ENCODE measurements around the gene FEM1B. TPM values are rescaled to one million over a fixed set of nuclear protein-coding genes. Genes with fewer than 3 reads are reported as not detected.

FEM1B gene
- total and polyA plus RNA-seq, 2 donors (not counting 3 experiments of a cell fraction or from before 2014, with no cell fraction given): 11.1 to 33.2 TPM

DNA sequence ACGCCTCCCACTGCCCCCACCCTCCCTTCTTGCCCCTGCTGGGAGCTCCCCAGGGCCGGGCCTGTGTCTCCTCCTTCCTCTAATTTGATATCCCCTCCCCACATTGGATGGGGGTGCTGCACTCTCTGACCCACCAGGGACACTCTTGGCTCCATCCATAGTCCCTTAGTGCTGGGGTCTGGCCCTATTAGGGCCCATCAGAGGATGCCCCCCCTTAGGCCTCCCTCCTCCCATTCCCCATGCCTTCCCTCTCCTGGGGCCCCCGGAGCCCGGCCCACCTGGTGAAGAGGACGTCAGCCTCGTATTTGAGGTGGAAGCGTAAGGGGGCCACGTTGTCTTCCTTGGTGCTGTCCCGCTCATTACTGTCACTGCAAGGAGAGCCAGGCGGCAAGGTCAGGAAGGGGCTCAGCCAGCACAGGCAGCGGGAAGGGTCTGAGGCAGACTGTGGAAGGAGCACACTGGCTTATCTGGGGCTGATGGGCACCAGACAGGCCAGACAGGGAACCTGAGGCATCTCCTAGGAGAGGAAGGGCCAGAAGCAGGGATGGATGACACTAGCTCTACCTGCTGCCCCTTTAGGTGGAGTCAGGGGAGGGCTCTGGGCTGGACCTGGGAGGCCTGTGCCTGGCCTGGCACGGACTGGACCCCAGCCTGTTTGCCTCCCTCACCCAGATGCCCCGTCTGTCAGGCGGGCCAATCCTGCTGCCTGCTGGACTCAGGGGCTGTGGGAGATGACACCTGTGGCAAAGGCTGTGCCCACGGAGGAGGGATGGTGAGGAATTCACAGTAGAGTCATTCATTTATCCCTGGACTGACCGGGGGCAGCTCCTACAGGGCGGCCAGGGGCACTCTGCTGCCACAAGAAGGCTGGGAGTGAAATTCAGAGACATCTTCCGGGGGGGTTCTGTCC lies 36.2 kb downstream of the FEM1B start:
- ChIA-PET POLR2A (no interaction called here), CTCF (interaction anchor here (0.9 to 2.6 kb wide), 3 partner anchors 38 to 61 kb away, joined by 3 to 8 read pairs (median 3); no protein-coding TSS in a partner anchor)
- Histone ChIP-seq H3K36me3 (ENCODE audit: control insufficient read depth in 2 of 2, extremely low read depth in 1 of 2, insufficient read depth in 2 of 2, low read length in 2 of 2) (no peaks in the 10 kb centered on the region), H3K27me3 (ENCODE audit: control insufficient read depth in 2 of 2, insufficient read depth in 2 of 2, low read length in 2 of 2) (no peaks in the 10 kb centered on the region), H3K4me2 (ENCODE audit: insufficient read depth, low read length) (no peak overlapping the region), H3K27ac (ENCODE audit: insufficient read depth, low read depth, low read length) (no peak overlapping the region), H3K9me3 (replicated peaks; ENCODE audit: control insufficient read depth, insufficient read depth, low read length) (no peaks in the 10 kb centered on the region), H3K4me3 (replicated peaks in 1 of 3; ENCODE audit: insufficient read depth in 1 of 3, low read depth in 1 of 3, low read length in 3 of 3) (no peak overlapping the region), H3K79me2 (ENCODE audit: control insufficient read depth, insufficient read depth, low read length) (no peaks in the 10 kb centered on the region), H4K20me1 (replicated peaks; ENCODE audit: control insufficient read depth, extremely low read depth, insufficient read depth, low read length) (no peaks in the 10 kb centered on the region), H3K9ac (replicated peaks; ENCODE audit: extremely low read depth, insufficient read depth, low read length) (no peak overlapping the region), H2AFZ (ENCODE audit: low read depth, low read length) (no peak overlapping the region), H3K9me1 (replicated peaks; ENCODE audit: control insufficient read depth, extremely low read depth, insufficient read depth, low read length) (no peaks in the 10 kb centered on the region), H3K4me1 (ENCODE audit: control insufficient read depth, extremely low read depth, insufficient read depth, low read length) (peaks cover 6% of the 10 kb centered on the region)
- intact Hi-C loops (cut with micrococcal nuclease) (no loop called here), dilution Hi-C loops (cut with MboI; ENCODE audit: extremely low pct_ligation_motif_present, low sequenced_read_pairs) (no loop called here)
- DNase-seq (ENCODE audit: low read depth, low spot score): no peak
- TF ChIP-seq FOS (IDR thresholded peaks at IDR 0.05; ENCODE audit: borderline replicate concordance, insufficient read depth, low read length): no peak
- TF ChIP-seq, protein P1, sequence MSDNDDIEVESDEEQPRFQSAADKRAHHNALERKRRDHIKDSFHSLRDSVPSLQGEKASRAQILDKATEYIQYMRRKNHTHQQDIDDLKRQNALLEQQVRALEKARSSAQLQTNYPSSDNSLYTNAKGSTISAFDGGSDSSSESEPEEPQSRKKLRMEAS (IDR thresholded peaks at IDR 0.05; ENCODE audit: insufficient read depth, insufficient read length): no peak
- no peak for TF ChIP-seq POLR2A (IDR thresholded peaks at IDR 0.05; ENCODE audit: low read depth, low read length)
- TF ChIP-seq GATA2 (IDR thresholded peaks at IDR 0.05; ENCODE audit: insufficient read depth, insufficient read length, low read depth, low read length): no peak
- TF ChIP-seq POLR2AphosphoS5 (IDR thresholded peaks at IDR 0.05; ENCODE audit: insufficient read depth, low read depth, low read length): no peak
- TF ChIP-seq JUN (IDR thresholded peaks at IDR 0.05; ENCODE audit: borderline replicate concordance, insufficient read depth, insufficient read length, low read depth): no peak
- no peak for TF ChIP-seq MYC (IDR thresholded peaks at IDR 0.05; ENCODE audit: low read depth, low read length)
- TF ChIP-seq EZH2 (IDR thresholded peaks at IDR 0.05; ENCODE audit: borderline replicate concordance, low read depth, low read length, severe bottlenecking): no peak
- TF ChIP-seq, protein P2, sequence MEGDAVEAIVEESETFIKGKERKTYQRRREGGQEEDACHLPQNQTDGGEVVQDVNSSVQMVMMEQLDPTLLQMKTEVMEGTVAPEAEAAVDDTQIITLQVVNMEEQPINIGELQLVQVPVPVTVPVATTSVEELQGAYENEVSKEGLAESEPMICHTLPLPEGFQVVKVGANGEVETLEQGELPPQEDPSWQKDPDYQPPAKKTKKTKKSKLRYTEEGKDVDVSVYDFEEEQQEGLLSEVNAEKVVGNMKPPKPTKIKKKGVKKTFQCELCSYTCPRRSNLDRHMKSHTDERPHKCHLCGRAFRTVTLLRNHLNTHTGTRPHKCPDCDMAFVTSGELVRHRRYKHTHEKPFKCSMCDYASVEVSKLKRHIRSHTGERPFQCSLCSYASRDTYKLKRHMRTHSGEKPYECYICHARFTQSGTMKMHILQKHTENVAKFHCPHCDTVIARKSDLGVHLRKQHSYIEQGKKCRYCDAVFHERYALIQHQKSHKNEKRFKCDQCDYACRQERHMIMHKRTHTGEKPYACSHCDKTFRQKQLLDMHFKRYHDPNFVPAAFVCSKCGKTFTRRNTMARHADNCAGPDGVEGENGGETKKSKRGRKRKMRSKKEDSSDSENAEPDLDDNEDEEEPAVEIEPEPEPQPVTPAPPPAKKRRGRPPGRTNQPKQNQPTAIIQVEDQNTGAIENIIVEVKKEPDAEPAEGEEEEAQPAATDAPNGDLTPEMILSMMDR (IDR thresholded peaks at IDR 0.05; ENCODE audit: extremely low read depth in 1 of 2, insufficient read depth in 1 of 2, low read depth in 1 of 2, low read length in 2 of 2): no peak
- BruUV-seq (replicated peaks): no TSS peak
- FAIRE-seq: no peak
